K562 (cell line): ENCODE data around the gene DGKZ. TPM values are rescaled to one million over a fixed set of nuclear protein-coding genes. Genes with fewer than 3 reads are reported as not detected.

Experiments
- CREM ChIP-seq: IDR thresholded peaks from 2 replicates; pipeline ENCODE4 v1.6.1; 2014; ENCODE audit warnings: antibody characterized with exemption, low read depth
- EP400 ChIP-seq: fragments of 450-650 bp; IDR thresholded peaks from 2 replicates; pipeline ENCODE4 v1.6.1; 2017; ENCODE audit warnings: antibody characterized with exemption, mild to moderate bottlenecking, moderate library complexity
- MAFG ChIP-seq: fragments of 450-650 bp; conservative IDR thresholded peaks from 2 replicates; pipeline ENCODE4 v1.6.1; 2016; ENCODE audit warnings: missing genetic modification characterization, missing compliant biosample characterization
- NFYB ChIP-seq: IDR thresholded peaks from 2 replicates; pipeline ENCODE4 v1.6.1; 2011; ENCODE audit warnings: mild to moderate bottlenecking, moderate library complexity; ENCODE audit not compliant: insufficient read length; ENCODE audit errors: extremely low read depth
- RAD21 ChIP-seq, 2 experiments: fragments of 250-450 bp in 1 of 2; fragments of 450-650 bp in 1 of 2; sonication (Bioruptor Pico) in 1 of 2; formaldehyde crosslinking in 1 of 2; IDR thresholded peaks in 1 of 2; conservative IDR thresholded peaks in 1 of 2; 2 replicates each; pipeline versions ENCODE4 v1.4.0 to v1.8.0; 2020 to 2022; ENCODE audit warnings: mild to moderate bottlenecking in 2 of 2, moderate library complexity in 1 of 2
- RAD51 ChIP-seq: fragments of 450-650 bp; IDR thresholded peaks from 2 replicates; pipeline ENCODE4 v1.7.1; 2016; ENCODE audit warnings: low read depth, mild to moderate bottlenecking, borderline replicate concordance
- SPI1 ChIP-seq: IDR thresholded peaks from 2 replicates; pipeline ENCODE4 v1.6.1; 2011; ENCODE audit warnings: low read depth, low read length, control low read depth, borderline replicate concordance
- STAG1 ChIP-seq: sonication (generic); formaldehyde crosslinking; IDR thresholded peaks from 2 replicates; pipeline ENCODE4 v1.5.0; 2020; ENCODE audit warnings: missing genetic modification reagents, borderline replicate concordance
- XRCC5 ChIP-seq: fragments of 200-400 bp; formaldehyde crosslinking; IDR thresholded peaks from 2 replicates; pipeline ENCODE4 v1.6.1; 2017; ENCODE audit warnings: low read depth, mild to moderate bottlenecking, low read length
- polyA plus RNA-seq, 8 experiments: library from polyadenylated mRNA; depleted of rRNA in 4 of 8; stranded (reverse) in 5 of 8; unstranded in 3 of 8; fragments of >200 nt; fragmentation: Nextera tagmentation in 2 of 8; fragmentation: Illumina TruSeq in 1 of 8; extraction: Ambion mirVana in 2 of 8; extraction: Trizol in 1 of 8; gene quantifications; 2 replicates each; pipeline versions ENCODE4 v1.2.1 to v1.2.3, GENCODE V29; 2011 to 2014; ENCODE audit warnings: inconsistent platforms in 1 of 8, missing spikeins in 1 of 8
- total RNA-seq, 7 experiments: library from RNA; depleted of rRNA in 6 of 7; stranded (reverse); fragments of >200 nt in 6 of 7; fragmentation: Illumina TruSeq in 2 of 7; extraction: Trizol in 2 of 7; gene quantifications; 2 replicates each; pipeline versions ENCODE4 v1.2.1 to v1.2.3, GENCODE V29; 2011 to 2021; ENCODE audit warnings: low replicate concordance in 1 of 7
- TF ChIP-seq, protein P1 (sequence below): fragments of 200-600 bp; sonication (generic); IDR thresholded peaks from one replicate; pipeline ENCODE4 v1.6.1; 2012; ENCODE audit warnings: mild to moderate bottlenecking, low read depth, low read length, inconsistent platforms
- TF ChIP-seq, protein P2 (sequence below): sonication (generic); formaldehyde crosslinking; IDR thresholded peaks from 2 replicates; pipeline ENCODE4 v1.9.0; 2022; ENCODE audit warnings: mild to moderate bottlenecking, missing genetic modification reagents
- TF ChIP-seq, protein P3 (sequence below), 3 experiments: IDR thresholded peaks in 2 of 3; conservative IDR thresholded peaks in 1 of 3; 2 replicates each; pipeline ENCODE4 v1.5.1; 2011 to 2012; ENCODE audit warnings: low read length in 3 of 3, mild to moderate bottlenecking in 3 of 3, control low read depth in 2 of 3, improper control_type of control experiment in 1 of 3, inconsistent platforms in 1 of 3, low read depth in 1 of 3, mixed read lengths in 1 of 3, moderate library complexity in 1 of 3; ENCODE audit not compliant: insufficient read depth in 2 of 3

Gene DGKZ
- total and polyA plus RNA-seq, 9 of the 15 experiments (the other 6 are each of a cell fraction or from before 2014, with no cell fraction given): 0.51 to 100 (median 44.2) TPM

DNA sequence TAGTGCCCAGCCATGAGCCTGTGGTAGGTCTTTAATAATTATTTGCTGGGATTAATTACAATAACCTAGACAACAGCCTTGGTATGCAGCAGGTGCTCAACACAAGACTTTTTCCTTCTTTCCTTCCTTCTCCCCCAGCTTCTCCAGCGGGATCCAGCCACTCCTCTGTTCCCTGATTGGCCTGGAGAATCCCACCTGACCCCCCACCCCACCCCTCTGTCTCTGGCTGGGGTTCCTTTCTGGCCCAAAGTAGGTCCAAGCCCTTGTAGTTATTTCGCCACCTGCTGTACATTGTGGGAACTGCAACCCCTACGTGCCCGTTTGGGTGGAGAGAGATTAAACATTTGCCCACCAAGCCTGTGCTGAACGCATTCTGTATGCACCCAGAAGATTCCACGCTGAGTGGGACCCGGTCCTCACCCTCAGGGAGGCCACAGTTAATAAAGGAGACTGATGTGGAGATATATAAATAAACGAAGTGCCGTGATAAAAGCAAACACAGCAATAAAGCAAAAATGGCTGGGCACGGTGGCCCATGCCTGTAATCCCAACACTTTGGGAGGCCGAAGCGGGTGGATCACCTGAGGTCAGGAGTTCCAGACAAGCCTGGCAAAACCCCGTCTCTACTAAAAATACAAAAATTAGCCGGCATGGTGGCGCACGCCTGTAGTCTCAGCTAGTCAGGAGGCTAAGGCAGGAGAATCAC, 32.1 kb upstream of the DGKZ start (continued):
- TF ChIP-seq, protein P1, sequence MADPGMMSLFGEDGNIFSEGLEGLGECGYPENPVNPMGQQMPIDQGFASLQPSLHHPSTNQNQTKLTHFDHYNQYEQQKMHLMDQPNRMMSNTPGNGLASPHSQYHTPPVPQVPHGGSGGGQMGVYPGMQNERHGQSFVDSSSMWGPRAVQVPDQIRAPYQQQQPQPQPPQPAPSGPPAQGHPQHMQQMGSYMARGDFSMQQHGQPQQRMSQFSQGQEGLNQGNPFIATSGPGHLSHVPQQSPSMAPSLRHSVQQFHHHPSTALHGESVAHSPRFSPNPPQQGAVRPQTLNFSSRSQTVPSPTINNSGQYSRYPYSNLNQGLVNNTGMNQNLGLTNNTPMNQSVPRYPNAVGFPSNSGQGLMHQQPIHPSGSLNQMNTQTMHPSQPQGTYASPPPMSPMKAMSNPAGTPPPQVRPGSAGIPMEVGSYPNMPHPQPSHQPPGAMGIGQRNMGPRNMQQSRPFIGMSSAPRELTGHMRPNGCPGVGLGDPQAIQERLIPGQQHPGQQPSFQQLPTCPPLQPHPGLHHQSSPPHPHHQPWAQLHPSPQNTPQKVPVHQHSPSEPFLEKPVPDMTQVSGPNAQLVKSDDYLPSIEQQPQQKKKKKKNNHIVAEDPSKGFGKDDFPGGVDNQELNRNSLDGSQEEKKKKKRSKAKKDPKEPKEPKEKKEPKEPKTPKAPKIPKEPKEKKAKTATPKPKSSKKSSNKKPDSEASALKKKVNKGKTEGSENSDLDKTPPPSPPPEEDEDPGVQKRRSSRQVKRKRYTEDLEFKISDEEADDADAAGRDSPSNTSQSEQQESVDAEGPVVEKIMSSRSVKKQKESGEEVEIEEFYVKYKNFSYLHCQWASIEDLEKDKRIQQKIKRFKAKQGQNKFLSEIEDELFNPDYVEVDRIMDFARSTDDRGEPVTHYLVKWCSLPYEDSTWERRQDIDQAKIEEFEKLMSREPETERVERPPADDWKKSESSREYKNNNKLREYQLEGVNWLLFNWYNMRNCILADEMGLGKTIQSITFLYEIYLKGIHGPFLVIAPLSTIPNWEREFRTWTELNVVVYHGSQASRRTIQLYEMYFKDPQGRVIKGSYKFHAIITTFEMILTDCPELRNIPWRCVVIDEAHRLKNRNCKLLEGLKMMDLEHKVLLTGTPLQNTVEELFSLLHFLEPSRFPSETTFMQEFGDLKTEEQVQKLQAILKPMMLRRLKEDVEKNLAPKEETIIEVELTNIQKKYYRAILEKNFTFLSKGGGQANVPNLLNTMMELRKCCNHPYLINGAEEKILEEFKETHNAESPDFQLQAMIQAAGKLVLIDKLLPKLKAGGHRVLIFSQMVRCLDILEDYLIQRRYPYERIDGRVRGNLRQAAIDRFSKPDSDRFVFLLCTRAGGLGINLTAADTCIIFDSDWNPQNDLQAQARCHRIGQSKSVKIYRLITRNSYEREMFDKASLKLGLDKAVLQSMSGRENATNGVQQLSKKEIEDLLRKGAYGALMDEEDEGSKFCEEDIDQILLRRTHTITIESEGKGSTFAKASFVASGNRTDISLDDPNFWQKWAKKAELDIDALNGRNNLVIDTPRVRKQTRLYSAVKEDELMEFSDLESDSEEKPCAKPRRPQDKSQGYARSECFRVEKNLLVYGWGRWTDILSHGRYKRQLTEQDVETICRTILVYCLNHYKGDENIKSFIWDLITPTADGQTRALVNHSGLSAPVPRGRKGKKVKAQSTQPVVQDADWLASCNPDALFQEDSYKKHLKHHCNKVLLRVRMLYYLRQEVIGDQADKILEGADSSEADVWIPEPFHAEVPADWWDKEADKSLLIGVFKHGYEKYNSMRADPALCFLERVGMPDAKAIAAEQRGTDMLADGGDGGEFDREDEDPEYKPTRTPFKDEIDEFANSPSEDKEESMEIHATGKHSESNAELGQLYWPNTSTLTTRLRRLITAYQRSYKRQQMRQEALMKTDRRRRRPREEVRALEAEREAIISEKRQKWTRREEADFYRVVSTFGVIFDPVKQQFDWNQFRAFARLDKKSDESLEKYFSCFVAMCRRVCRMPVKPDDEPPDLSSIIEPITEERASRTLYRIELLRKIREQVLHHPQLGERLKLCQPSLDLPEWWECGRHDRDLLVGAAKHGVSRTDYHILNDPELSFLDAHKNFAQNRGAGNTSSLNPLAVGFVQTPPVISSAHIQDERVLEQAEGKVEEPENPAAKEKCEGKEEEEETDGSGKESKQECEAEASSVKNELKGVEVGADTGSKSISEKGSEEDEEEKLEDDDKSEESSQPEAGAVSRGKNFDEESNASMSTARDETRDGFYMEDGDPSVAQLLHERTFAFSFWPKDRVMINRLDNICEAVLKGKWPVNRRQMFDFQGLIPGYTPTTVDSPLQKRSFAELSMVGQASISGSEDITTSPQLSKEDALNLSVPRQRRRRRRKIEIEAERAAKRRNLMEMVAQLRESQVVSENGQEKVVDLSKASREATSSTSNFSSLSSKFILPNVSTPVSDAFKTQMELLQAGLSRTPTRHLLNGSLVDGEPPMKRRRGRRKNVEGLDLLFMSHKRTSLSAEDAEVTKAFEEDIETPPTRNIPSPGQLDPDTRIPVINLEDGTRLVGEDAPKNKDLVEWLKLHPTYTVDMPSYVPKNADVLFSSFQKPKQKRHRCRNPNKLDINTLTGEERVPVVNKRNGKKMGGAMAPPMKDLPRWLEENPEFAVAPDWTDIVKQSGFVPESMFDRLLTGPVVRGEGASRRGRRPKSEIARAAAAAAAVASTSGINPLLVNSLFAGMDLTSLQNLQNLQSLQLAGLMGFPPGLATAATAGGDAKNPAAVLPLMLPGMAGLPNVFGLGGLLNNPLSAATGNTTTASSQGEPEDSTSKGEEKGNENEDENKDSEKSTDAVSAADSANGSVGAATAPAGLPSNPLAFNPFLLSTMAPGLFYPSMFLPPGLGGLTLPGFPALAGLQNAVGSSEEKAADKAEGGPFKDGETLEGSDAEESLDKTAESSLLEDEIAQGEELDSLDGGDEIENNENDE: no peak
- TF ChIP-seq RAD21 (CRISPR knock-in tag; conservative IDR thresholded peaks at IDR 0.05 in 1 of 2, IDR thresholded peaks at IDR 0.05 in 1 of 2) (peak; percentile 58 to 73), STAG1 (CRISPR knock-in tag) (peak; percentile 48; the same call in 1 of the 2 replicates), MAFG (tag) (0 out of 2 replicates have a peak, but pooled peaks have one; percentile 26), XRCC5 (peak; percentile 49; the same call in 1 of the 2 replicates), CREM (peak; percentile 28; the same call in 1 of the 2 replicates), EP400 (no peak), SPI1 (0 out of 2 replicates have a peak, but pooled peaks have one; percentile 16), RAD51 (peak; percentile 74; the same call in 1 of the 2 replicates), NFYB (peak; percentile 76)
- TF ChIP-seq, protein P2, sequence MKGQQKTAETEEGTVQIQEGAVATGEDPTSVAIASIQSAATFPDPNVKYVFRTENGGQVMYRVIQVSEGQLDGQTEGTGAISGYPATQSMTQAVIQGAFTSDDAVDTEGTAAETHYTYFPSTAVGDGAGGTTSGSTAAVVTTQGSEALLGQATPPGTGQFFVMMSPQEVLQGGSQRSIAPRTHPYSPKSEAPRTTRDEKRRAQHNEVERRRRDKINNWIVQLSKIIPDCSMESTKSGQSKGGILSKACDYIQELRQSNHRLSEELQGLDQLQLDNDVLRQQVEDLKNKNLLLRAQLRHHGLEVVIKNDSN (CRISPR knock-in tag): peak; percentile 78
- TF ChIP-seq, protein P3, sequence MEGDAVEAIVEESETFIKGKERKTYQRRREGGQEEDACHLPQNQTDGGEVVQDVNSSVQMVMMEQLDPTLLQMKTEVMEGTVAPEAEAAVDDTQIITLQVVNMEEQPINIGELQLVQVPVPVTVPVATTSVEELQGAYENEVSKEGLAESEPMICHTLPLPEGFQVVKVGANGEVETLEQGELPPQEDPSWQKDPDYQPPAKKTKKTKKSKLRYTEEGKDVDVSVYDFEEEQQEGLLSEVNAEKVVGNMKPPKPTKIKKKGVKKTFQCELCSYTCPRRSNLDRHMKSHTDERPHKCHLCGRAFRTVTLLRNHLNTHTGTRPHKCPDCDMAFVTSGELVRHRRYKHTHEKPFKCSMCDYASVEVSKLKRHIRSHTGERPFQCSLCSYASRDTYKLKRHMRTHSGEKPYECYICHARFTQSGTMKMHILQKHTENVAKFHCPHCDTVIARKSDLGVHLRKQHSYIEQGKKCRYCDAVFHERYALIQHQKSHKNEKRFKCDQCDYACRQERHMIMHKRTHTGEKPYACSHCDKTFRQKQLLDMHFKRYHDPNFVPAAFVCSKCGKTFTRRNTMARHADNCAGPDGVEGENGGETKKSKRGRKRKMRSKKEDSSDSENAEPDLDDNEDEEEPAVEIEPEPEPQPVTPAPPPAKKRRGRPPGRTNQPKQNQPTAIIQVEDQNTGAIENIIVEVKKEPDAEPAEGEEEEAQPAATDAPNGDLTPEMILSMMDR (IDR thresholded peaks at IDR 0.05 in 2 of 3, conservative IDR thresholded peaks at IDR 0.05 in 1 of 3; ENCODE audit: insufficient read depth in 2 of 3, low read depth in 1 of 3, low read length in 3 of 3): peak; percentile 81 to 94 (median 83)
